ENCODE results near the gene GALNT18.

Gene GALNT18

GRCh38 chr11:11472106-11472505 lies 149.7 kb downstream of the GALNT18 start:
- H3K27ac ChIP-seq (ENCODE audit: low read depth, low read length) = no peak overlapping the region
- no peaks in the 10 kb centered on the region for H3K9me2 ChIP-seq (replicated peaks; ENCODE audit: insufficient read depth, low read length)
- H3K9me3 ChIP-seq (ENCODE audit: insufficient read depth, low read length) = no peaks in the 10 kb centered on the region
- H2AFZ ChIP-seq (ENCODE audit: low read depth, low read length, severe bottlenecking) = no peak overlapping the region
- no peaks in the 10 kb centered on the region for H3K36me3 ChIP-seq (ENCODE audit: low read length)
- no peaks in the 10 kb centered on the region for H3K79me2 ChIP-seq (ENCODE audit: insufficient read depth, low read length)
- H3F3A ChIP-seq (ENCODE audit: insufficient read depth) = no peaks in the 10 kb centered on the region
- H3K27me3 ChIP-seq (ENCODE audit: low read length) = no peaks in the 10 kb centered on the region
- no peak for TF ChIP-seq EZH2phosphoT487 (conservative IDR thresholded peaks at IDR 0.05; ENCODE audit: low read length)
- TF ChIP-seq, protein P1, sequence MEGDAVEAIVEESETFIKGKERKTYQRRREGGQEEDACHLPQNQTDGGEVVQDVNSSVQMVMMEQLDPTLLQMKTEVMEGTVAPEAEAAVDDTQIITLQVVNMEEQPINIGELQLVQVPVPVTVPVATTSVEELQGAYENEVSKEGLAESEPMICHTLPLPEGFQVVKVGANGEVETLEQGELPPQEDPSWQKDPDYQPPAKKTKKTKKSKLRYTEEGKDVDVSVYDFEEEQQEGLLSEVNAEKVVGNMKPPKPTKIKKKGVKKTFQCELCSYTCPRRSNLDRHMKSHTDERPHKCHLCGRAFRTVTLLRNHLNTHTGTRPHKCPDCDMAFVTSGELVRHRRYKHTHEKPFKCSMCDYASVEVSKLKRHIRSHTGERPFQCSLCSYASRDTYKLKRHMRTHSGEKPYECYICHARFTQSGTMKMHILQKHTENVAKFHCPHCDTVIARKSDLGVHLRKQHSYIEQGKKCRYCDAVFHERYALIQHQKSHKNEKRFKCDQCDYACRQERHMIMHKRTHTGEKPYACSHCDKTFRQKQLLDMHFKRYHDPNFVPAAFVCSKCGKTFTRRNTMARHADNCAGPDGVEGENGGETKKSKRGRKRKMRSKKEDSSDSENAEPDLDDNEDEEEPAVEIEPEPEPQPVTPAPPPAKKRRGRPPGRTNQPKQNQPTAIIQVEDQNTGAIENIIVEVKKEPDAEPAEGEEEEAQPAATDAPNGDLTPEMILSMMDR (IDR thresholded peaks at IDR 0.05; ENCODE audit: insufficient read depth, low read length, poor library complexity, severe bottlenecking) = no peak
- H3K9ac ChIP-seq (ENCODE audit: low read length) = no peak overlapping the region
- H3K4me2 ChIP-seq (ENCODE audit: low read depth, low read length, poor library complexity, severe bottlenecking) = no peak overlapping the region
- H4K20me1 ChIP-seq (ENCODE audit: low read depth, low read length) = no peaks in the 10 kb centered on the region
- H3K4me3 ChIP-seq (ENCODE audit: insufficient read depth, low read length, poor library complexity, severe bottlenecking) = no peak overlapping the region

GRCh38 chr11:11471201-11471600 lies 150.6 kb downstream of the GALNT18 start:
- no peaks in the 10 kb centered on the region for H3K9me2 ChIP-seq (replicated peaks; ENCODE audit: insufficient read depth, low read length)
- no peaks in the 10 kb centered on the region for H4K20me1 ChIP-seq (ENCODE audit: low read depth, low read length)
- no peak for TF ChIP-seq EZH2phosphoT487 (conservative IDR thresholded peaks at IDR 0.05; ENCODE audit: low read length)
- TF ChIP-seq, protein P1 (IDR thresholded peaks at IDR 0.05; ENCODE audit: insufficient read depth, low read length, poor library complexity, severe bottlenecking) = no peak
- no peak overlapping the region for H3K4me3 ChIP-seq (ENCODE audit: insufficient read depth, low read length, poor library complexity, severe bottlenecking)
- H2AFZ ChIP-seq (ENCODE audit: low read depth, low read length, severe bottlenecking) = no peak overlapping the region
- H3F3A ChIP-seq (ENCODE audit: insufficient read depth) = no peaks in the 10 kb centered on the region
- H3K9ac ChIP-seq (ENCODE audit: low read length) = no peak overlapping the region
- no peaks in the 10 kb centered on the region for H3K36me3 ChIP-seq (ENCODE audit: low read length)
- H3K27ac ChIP-seq (ENCODE audit: low read depth, low read length) = no peak overlapping the region
- no peaks in the 10 kb centered on the region for H3K9me3 ChIP-seq (ENCODE audit: insufficient read depth, low read length)
- H3K79me2 ChIP-seq (ENCODE audit: insufficient read depth, low read length) = no peaks in the 10 kb centered on the region
- no peaks in the 10 kb centered on the region for H3K27me3 ChIP-seq (ENCODE audit: low read length)
- H3K4me2 ChIP-seq (ENCODE audit: low read depth, low read length, poor library complexity, severe bottlenecking) = no peak overlapping the region

- no peaks in the 10 kb centered on the region for H3F3A ChIP-seq (ENCODE audit: insufficient read depth)
- no peak overlapping the region for H3K4me2 ChIP-seq (ENCODE audit: low read depth, low read length, poor library complexity, severe bottlenecking)
- no peaks in the 10 kb centered on the region for H3K36me3 ChIP-seq (ENCODE audit: low read length)
- no peaks in the 10 kb centered on the region for H3K27me3 ChIP-seq (ENCODE audit: low read length)
- no peak overlapping the region for H3K4me3 ChIP-seq (ENCODE audit: insufficient read depth, low read length, poor library complexity, severe bottlenecking)
- no peaks in the 10 kb centered on the region for H3K9me3 ChIP-seq (ENCODE audit: insufficient read depth, low read length)
- H2AFZ ChIP-seq (ENCODE audit: low read depth, low read length, severe bottlenecking) = no peak overlapping the region
- no peaks in the 10 kb centered on the region for H4K20me1 ChIP-seq (ENCODE audit: low read depth, low read length)
- no peaks in the 10 kb centered on the region for H3K9me2 ChIP-seq (replicated peaks; ENCODE audit: insufficient read depth, low read length)
- no peaks in the 10 kb centered on the region for H3K79me2 ChIP-seq (ENCODE audit: insufficient read depth, low read length)
- TF ChIP-seq, protein P1 (IDR thresholded peaks at IDR 0.05; ENCODE audit: insufficient read depth, low read length, poor library complexity, severe bottlenecking) = no peak
- TF ChIP-seq EZH2phosphoT487 (conservative IDR thresholded peaks at IDR 0.05; ENCODE audit: low read length) = no peak
- H3K9ac ChIP-seq (ENCODE audit: low read length) = no peak overlapping the region
- H3K27ac ChIP-seq (ENCODE audit: low read depth, low read length) = no peak overlapping the region
These were observed 152.9 kb downstream of the GALNT18 start for GRCh38 chr11:11468954-11469353.

Measured in SU-DHL-6 (cell line).